Brain microvascular endothelial cell (primary cell): ENCODE data around the gene AFF3.

Experiments used
- DNase-seq: peaks from one replicate; pipeline ENCODE4 v3.0.0-alpha.2; 2020
- H3K27ac ChIP-seq: fragments of 250-450 bp; sonication (Bioruptor Pico); 2 replicates; pipeline ENCODE4 v1.5.1; 2020; ENCODE audit warnings: mild to moderate bottlenecking, moderate library complexity
- H3K27me3 ChIP-seq: fragments of 250-450 bp; sonication (Bioruptor Pico); replicated peaks from 2 replicates; pipeline ENCODE4 v1.5.1; 2020; ENCODE audit warnings: mild to moderate bottlenecking
- H3K36me3 ChIP-seq: fragments of 250-450 bp; sonication (Bioruptor Pico); replicated peaks from 2 replicates; pipeline ENCODE4 v1.5.1; 2020; ENCODE audit warnings: mild to moderate bottlenecking
- H3K4me3 ChIP-seq: 2 replicates; pipeline ENCODE4 v1.5.1; 2011; ENCODE audit warnings: low read depth, mild to moderate bottlenecking, control low read depth, low read length, moderate library complexity
- CTCF ChIP-seq: IDR thresholded peaks from 2 replicates; pipeline ENCODE4 v1.5.1; 2011; ENCODE audit warnings: low read depth, mild to moderate bottlenecking, moderate library complexity, low read length, control low read depth, inconsistent platforms; ENCODE audit errors: missing control alignments
- in situ Hi-C: cut with HindIII; loops from 2 replicates; pipeline ENCODE4 v1.10.0; 2017; ENCODE audit warnings: low sequenced_read_pairs, low pct_ligation_motif_present

The AFF3 gene

GRCh38 chr2:99982744-99983143, 159.6 kb downstream of the AFF3 start:
- Histone ChIP-seq H3K27ac (no peak overlapping the region), H3K27me3 (no peaks in the 10 kb centered on the region), H3K4me3 (no peak overlapping the region), H3K36me3 (no peaks in the 10 kb centered on the region)
- in situ Hi-C loops = no loop called here
- no peak for DNase-seq
- no peak for TF ChIP-seq CTCF

GRCh38 chr2:99981840-99982239, 160.6 kb downstream of the AFF3 start:
- Histone ChIP-seq H3K27ac (no peak overlapping the region), H3K4me3 (no peak overlapping the region), H3K27me3 (no peaks in the 10 kb centered on the region), H3K36me3 (no peaks in the 10 kb centered on the region)
- in situ Hi-C loops = no loop called here
- DNase-seq = no peak
- no peak for TF ChIP-seq CTCF

GRCh38 chr2:99980176-99980575, 162.2 kb downstream of the AFF3 start:
- in situ Hi-C loops = no loop called here
- Histone ChIP-seq H3K4me3 (no peak overlapping the region), H3K27ac (no peak overlapping the region), H3K36me3 (no peaks in the 10 kb centered on the region), H3K27me3 (no peaks in the 10 kb centered on the region)
- DNase-seq = no peak
- no peak for TF ChIP-seq CTCF

GRCh38 chr2:99977966-99978365, 164.4 kb downstream of the AFF3 start:
- Histone ChIP-seq H3K36me3 (no peaks in the 10 kb centered on the region), H3K27ac (no peak overlapping the region), H3K27me3 (no peaks in the 10 kb centered on the region), H3K4me3 (no peak overlapping the region)
- DNase-seq = no peak
- in situ Hi-C loops = no loop called here
- TF ChIP-seq CTCF = no peak

GRCh38 chr2:99975386-99975785, 167.0 kb downstream of the AFF3 start:
- no peak for TF ChIP-seq CTCF
- Histone ChIP-seq H3K36me3 (no peaks in the 10 kb centered on the region), H3K27me3 (no peaks in the 10 kb centered on the region), H3K27ac (no peak overlapping the region), H3K4me3 (no peak overlapping the region)
- in situ Hi-C loops = no loop called here
- DNase-seq = peak; percentile 53

GRCh38 chr2:99974682-99975375, 167.6 kb downstream of the AFF3 start:
- no peaks in the 10 kb centered on the region for H3K36me3 ChIP-seq
- in situ Hi-C loops = no loop called here
- H3K27me3 ChIP-seq = no peaks in the 10 kb centered on the region
- DNase-seq = peak; percentile 35
- TF ChIP-seq CTCF = no peak
- no peak overlapping the region for H3K4me3 ChIP-seq
- H3K27ac ChIP-seq = no peak overlapping the region
